OCI-M2 (cell line): ENCODE results near the gene RNF141.

Experiments used
- DNase-seq: peaks from one replicate; lab custom pipeline; 2025; ENCODE audit not compliant: unreplicated experiment; lab: John Stamatoyannopoulos, UW

The RNF141 gene

GRCh38 chr11:10540915-10541560 lies at the start of gene RNF141:
Gene RNF141 (minus strand): TSS chr11:10541187. CDS start chr11:10534158, 7,029 bp downstream.
- DNase-seq: no peak

GRCh38 chr11:10590218-10590915 lies 49.4 kb upstream of the RNF141 start:
- no peak for DNase-seq

GRCh38 chr11:10588904-10589303 lies 47.9 kb upstream of the RNF141 start:
- DNase-seq: no peak

- no peak for DNase-seq
Measured at GRCh38 chr11:10587995-10588394, 47.0 kb upstream of the RNF141 start.

GRCh38 chr11:10587388-10587787 lies 46.4 kb upstream of the RNF141 start:
- no peak for DNase-seq

- DNase-seq: peak; percentile 26
Measured at GRCh38 chr11:10584071-10584501, 43.1 kb upstream of the RNF141 start.

GRCh38 chr11:10581481-10582019 lies 40.6 kb upstream of the RNF141 start:
- no peak for DNase-seq

- DNase-seq: no peak
Measured at GRCh38 chr11:10580623-10581022, 39.6 kb upstream of the RNF141 start.

GRCh38 chr11:10579700-10580099 lies 38.7 kb upstream of the RNF141 start:
- DNase-seq: no peak

GRCh38 chr11:10576035-10576398 lies 35.0 kb upstream of the RNF141 start:
- no peak for DNase-seq

- DNase-seq: no peak
Measured at GRCh38 chr11:10575346-10576034, 34.5 kb upstream of the RNF141 start.

GRCh38 chr11:10573556-10573955 lies 32.6 kb upstream of the RNF141 start:
- DNase-seq: no peak

GRCh38 chr11:10573028-10573427 lies 32.0 kb upstream of the RNF141 start:
- DNase-seq: no peak

GRCh38 chr11:10572533-10572932 lies 31.5 kb upstream of the RNF141 start:
- no peak for DNase-seq

GRCh38 chr11:10568486-10568941 lies 27.5 kb upstream of the RNF141 start, which contains the start of gene LYVE1:
Gene LYVE1 (minus strand): TSS chr11:10568665. CDS start chr11:10568532, 133 bp downstream.
- DNase-seq: no peak

GRCh38 chr11:10567446-10567845 lies 26.5 kb upstream of the RNF141 start:
- no peak for DNase-seq

GRCh38 chr11:10566257-10566957 lies 25.4 kb upstream of the RNF141 start:
- no peak for DNase-seq

- no peak for DNase-seq
Measured at GRCh38 chr11:10565493-10565892, 24.5 kb upstream of the RNF141 start.

- no peak for DNase-seq
Measured at GRCh38 chr11:10564696-10565318, 23.8 kb upstream of the RNF141 start.

- no peak for DNase-seq
Measured at GRCh38 chr11:10564030-10564429, 23.0 kb upstream of the RNF141 start.

- DNase-seq: no peak
Measured at GRCh38 chr11:10561947-10562346, 21.0 kb upstream of the RNF141 start.
